Stimulated activated naive B cell treated with anti-CD40 and anti-IgM and Interleukin-4, amounts not matched to agents 10 μg/mL and 1 μg/mL and 100 μg/mL, for 72 hours (primary cell): ENCODE data around the gene WNT9B.

Experiments
- ATAC-seq, 2 donors: fragments of 150-1000 bp; cut with Tn5 transposase; replicated peaks; 2 replicates each; pipeline ENCODE4 v1.10.0; 2021; ENCODE audit warnings: moderate library complexity in 1 of 2
- DNase-seq: peaks from one replicate; pipeline ENCODE4 v3.0.0; 2021
- H3K27ac Mint-ChIP-seq: one replicate; pipeline ENCODE4 v1.8.0; 2022; ENCODE audit warnings: mild to moderate bottlenecking, mixed read lengths
- H3K27me3 Mint-ChIP-seq, 2 donors: one replicate each; pipeline ENCODE4 v1.8.0; 2022; ENCODE audit warnings: mixed read lengths in 2 of 2
- H3K36me3 Mint-ChIP-seq, 2 donors: one replicate each; pipeline ENCODE4 v1.8.0; 2022; ENCODE audit warnings: mixed read lengths in 2 of 2, mild to moderate bottlenecking in 1 of 2
- H3K4me1 Mint-ChIP-seq, 2 donors: one replicate each; pipeline ENCODE4 v1.8.0; 2022; ENCODE audit warnings: mixed read lengths in 2 of 2, mild to moderate bottlenecking in 1 of 2
- H3K4me3 Mint-ChIP-seq, 2 donors: one replicate each; pipeline ENCODE4 v1.8.0; 2022; ENCODE audit warnings: mild to moderate bottlenecking in 2 of 2, mixed read lengths in 2 of 2, moderate library complexity in 1 of 2
- H3K9me3 Mint-ChIP-seq, 2 donors: one replicate each; pipeline ENCODE4 v1.8.0; 2022; ENCODE audit warnings: mixed read lengths in 2 of 2, mild to moderate bottlenecking in 1 of 2

The WNT9B gene

GRCh38 chr17:46851029-46851741, at the start of gene WNT9B:
Gene WNT9B (plus strand): TSS chr17:46851583. CDS start chr17:46851639, 56 bp downstream.
- Mint-ChIP-seq H3K36me3 (peaks cover 0 to 3% of the 10 kb centered on the region in 2 donors), H3K27ac (no peak within 1 kb of the TSS), H3K27me3 (peaks cover 62 to 91% of the 10 kb centered on the region in 2 donors), H3K9me3 (no peaks in the 10 kb centered on the region), H3K4me1 (peaks cover 10 to 20% of the 10 kb centered on the region in 2 donors), H3K4me3 (peak within 1 kb of the TSS; percentile 83 to 85)
- DNase-seq: no peak
- ATAC-seq: peak; percentile 38 to 51

GRCh38 chr17:46802800-46803199, 48.6 kb upstream of the WNT9B start:
- Mint-ChIP-seq H3K4me3 (no peak overlapping the region), H3K27ac (no peak overlapping the region), H3K9me3 (peaks cover 4 to 5% of the 10 kb centered on the region in 2 donors), H3K4me1 (no peaks in the 10 kb centered on the region), H3K36me3 (peaks cover 0 to 2% of the 10 kb centered on the region in 2 donors), H3K27me3 (peaks cover 17 to 23% of the 10 kb centered on the region in 2 donors)
- ATAC-seq (no peak), DNase-seq (no peak)

GRCh38 chr17:46803544-46803943, 47.8 kb upstream of the WNT9B start:
- peaks cover 0 to 2% of the 10 kb centered on the region in 2 donors for H3K36me3 Mint-ChIP-seq
- peaks cover 4 to 5% of the 10 kb centered on the region in 2 donors for H3K9me3 Mint-ChIP-seq
- no peak overlapping the region for H3K27ac Mint-ChIP-seq
- no peaks in the 10 kb centered on the region for H3K4me1 Mint-ChIP-seq
- no peak overlapping the region for H3K4me3 Mint-ChIP-seq
- ATAC-seq (no peak), DNase-seq (no peak)
- peaks cover 17 to 23% of the 10 kb centered on the region in 2 donors for H3K27me3 Mint-ChIP-seq

GRCh38 chr17:46805771-46806170, 45.6 kb upstream of the WNT9B start:
- no peak for ATAC-seq
- Mint-ChIP-seq H3K4me3 (no peak overlapping the region), H3K4me1 (no peaks in the 10 kb centered on the region), H3K27me3 (peaks cover 10 to 26% of the 10 kb centered on the region in 2 donors), H3K36me3 (peaks cover 0 to 2% of the 10 kb centered on the region in 2 donors), H3K9me3 (peaks cover 4 to 5% of the 10 kb centered on the region in 2 donors), H3K27ac (no peak overlapping the region)
- DNase-seq: no peak

GRCh38 chr17:46809110-46809571, 42.2 kb upstream of the WNT9B start:
- ATAC-seq (no peak), DNase-seq (no peak)
- Mint-ChIP-seq H3K4me1 (no peaks in the 10 kb centered on the region), H3K27ac (no peak overlapping the region), H3K9me3 (peaks cover 4 to 5% of the 10 kb centered on the region in 2 donors), H3K36me3 (peaks cover 0 to 2% of the 10 kb centered on the region in 2 donors), H3K27me3 (peaks cover 38 to 57% of the 10 kb centered on the region in 2 donors), H3K4me3 (no peak overlapping the region)

- Mint-ChIP-seq H3K4me3 (no peak overlapping the region), H3K27me3 (peaks cover 46 to 63% of the 10 kb centered on the region in 2 donors), H3K36me3 (no peaks in the 10 kb centered on the region), H3K27ac (no peak overlapping the region), H3K9me3 (no peaks in the 10 kb centered on the region), H3K4me1 (no peaks in the 10 kb centered on the region)
- ATAC-seq: no peak
- DNase-seq: no peak
Measured at GRCh38 chr17:46810837-46811236, 40.5 kb upstream of the WNT9B start.

- DNase-seq (no peak), ATAC-seq (no peak)
- H3K36me3 Mint-ChIP-seq: no peaks in the 10 kb centered on the region
- no peak overlapping the region for H3K27ac Mint-ChIP-seq
- peaks cover 54 to 69% of the 10 kb centered on the region in 2 donors for H3K27me3 Mint-ChIP-seq
- H3K9me3 Mint-ChIP-seq: no peaks in the 10 kb centered on the region
- H3K4me3 Mint-ChIP-seq: no peak overlapping the region
- H3K4me1 Mint-ChIP-seq: peaks cover 2 to 4% of the 10 kb centered on the region in 2 donors
Measured at GRCh38 chr17:46811978-46812583, 39.3 kb upstream of the WNT9B start.

- no peaks in the 10 kb centered on the region for H3K9me3 Mint-ChIP-seq
- H3K27ac Mint-ChIP-seq: no peak overlapping the region
- ATAC-seq (no peak), DNase-seq (no peak)
- H3K4me1 Mint-ChIP-seq: peaks cover 7 to 11% of the 10 kb centered on the region in 2 donors
- H3K4me3 Mint-ChIP-seq: no peak overlapping the region
- H3K27me3 Mint-ChIP-seq: peaks cover 61 to 76% of the 10 kb centered on the region in 2 donors
- no peaks in the 10 kb centered on the region for H3K36me3 Mint-ChIP-seq
Measured at GRCh38 chr17:46812624-46813318, 38.6 kb upstream of the WNT9B start.

- Mint-ChIP-seq H3K4me3 (no peak overlapping the region), H3K9me3 (no peaks in the 10 kb centered on the region), H3K27me3 (peaks cover 69 to 88% of the 10 kb centered on the region in 2 donors), H3K4me1 (peaks cover 15 to 20% of the 10 kb centered on the region in 2 donors), H3K36me3 (no peaks in the 10 kb centered on the region), H3K27ac (no peak overlapping the region)
- no peak for DNase-seq
- ATAC-seq: no peak
Measured at GRCh38 chr17:46813920-46814319, 37.5 kb upstream of the WNT9B start.

- no peak for ATAC-seq
- peaks cover 16 to 25% of the 10 kb centered on the region in 2 donors for H3K4me1 Mint-ChIP-seq
- no peak for DNase-seq
- H3K4me3 Mint-ChIP-seq: no peak overlapping the region
- no peak overlapping the region for H3K27ac Mint-ChIP-seq
- H3K36me3 Mint-ChIP-seq: no peaks in the 10 kb centered on the region
- H3K27me3 Mint-ChIP-seq: peaks cover 69 to 93% of the 10 kb centered on the region in 2 donors
- H3K9me3 Mint-ChIP-seq: no peaks in the 10 kb centered on the region
Measured at GRCh38 chr17:46814446-46814845, 36.9 kb upstream of the WNT9B start.

- H3K27me3 Mint-ChIP-seq: peaks cover 81 to 99% of the 10 kb centered on the region in 2 donors
- no peaks in the 10 kb centered on the region for H3K36me3 Mint-ChIP-seq
- ATAC-seq (no peak), DNase-seq (no peak)
- H3K4me1 Mint-ChIP-seq: peaks cover 24 to 38% of the 10 kb centered on the region in 2 donors
- no peak overlapping the region for H3K4me3 Mint-ChIP-seq
- H3K9me3 Mint-ChIP-seq: no peaks in the 10 kb centered on the region
- H3K27ac Mint-ChIP-seq: no peak overlapping the region
Measured at GRCh38 chr17:46815474-46816353, 35.7 kb upstream of the WNT9B start.

- H3K4me1 Mint-ChIP-seq: peaks cover 35 to 54% of the 10 kb centered on the region in 2 donors
- DNase-seq (no peak), ATAC-seq (no peak)
- H3K27me3 Mint-ChIP-seq: peaks cover 85 to 99% of the 10 kb centered on the region in 2 donors
- H3K9me3 Mint-ChIP-seq: no peaks in the 10 kb centered on the region
- H3K4me3 Mint-ChIP-seq: peak overlapping the region; percentile 75 to 83
- peak overlapping the region; percentile 11 for H3K27ac Mint-ChIP-seq
- H3K36me3 Mint-ChIP-seq: no peaks in the 10 kb centered on the region
Measured at GRCh38 chr17:46817151-46817900, 34.1 kb upstream of the WNT9B start.

- H3K27me3 Mint-ChIP-seq: peaks cover 82 to 98% of the 10 kb centered on the region in 2 donors
- H3K9me3 Mint-ChIP-seq: no peaks in the 10 kb centered on the region
Measured at GRCh38 chr17:46817901-46818209, 33.5 kb upstream of the WNT9B start.

More at GRCh38 chr17:46817901-46818209, 33.5 kb upstream of the WNT9B start:
- Mint-ChIP-seq H3K27ac (no peak overlapping the region), H3K4me1 (peaks cover 35 to 58% of the 10 kb centered on the region in 2 donors), H3K36me3 (no peaks in the 10 kb centered on the region), H3K4me3 (peak overlapping the region; percentile 75 to 83)
- no peak for ATAC-seq
- no peak for DNase-seq
